Measurements from ENCODE around the gene HSPA12B.

Gene HSPA12B

GRCh38 chr20:3775457-3776108, 43.1 kb downstream of the HSPA12B start:
- no peak overlapping the region for H3K27ac ChIP-seq
- TF ChIP-seq CTCF (conservative IDR thresholded peaks at IDR 0.05), result no peak

DNA sequence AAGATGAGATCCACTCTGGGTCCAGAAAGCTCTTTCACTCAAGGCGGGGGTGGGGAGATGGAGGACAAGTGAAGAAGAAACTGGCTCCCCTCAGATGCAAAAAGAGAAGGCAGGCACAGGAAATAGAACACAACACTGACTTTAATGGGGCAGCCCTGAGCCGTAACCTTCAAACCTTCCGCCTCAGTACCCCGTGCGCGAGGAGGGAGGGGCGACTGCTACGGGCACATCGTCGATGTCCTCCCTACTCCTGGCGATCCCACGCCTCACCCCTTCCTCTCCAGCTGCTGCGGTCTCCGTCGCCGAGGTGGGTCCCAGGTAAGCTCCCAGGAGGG, 44.9 kb downstream of the HSPA12B start:
- TF ChIP-seq CTCF (conservative IDR thresholded peaks at IDR 0.05), result no peak
- H3K27ac ChIP-seq, result peak overlapping the region; percentile 67

GRCh38 chr20:3777716-3778629, 45.5 kb downstream of the HSPA12B start:
- peak overlapping the region; percentile 67 for H3K27ac ChIP-seq
- peak; percentile 19 for TF ChIP-seq CTCF (conservative IDR thresholded peaks at IDR 0.05)

GRCh38 chr20:3778976-3779375, 46.5 kb downstream of the HSPA12B start:
- TF ChIP-seq CTCF (conservative IDR thresholded peaks at IDR 0.05), result no peak
- no peak overlapping the region for H3K27ac ChIP-seq

DNA sequence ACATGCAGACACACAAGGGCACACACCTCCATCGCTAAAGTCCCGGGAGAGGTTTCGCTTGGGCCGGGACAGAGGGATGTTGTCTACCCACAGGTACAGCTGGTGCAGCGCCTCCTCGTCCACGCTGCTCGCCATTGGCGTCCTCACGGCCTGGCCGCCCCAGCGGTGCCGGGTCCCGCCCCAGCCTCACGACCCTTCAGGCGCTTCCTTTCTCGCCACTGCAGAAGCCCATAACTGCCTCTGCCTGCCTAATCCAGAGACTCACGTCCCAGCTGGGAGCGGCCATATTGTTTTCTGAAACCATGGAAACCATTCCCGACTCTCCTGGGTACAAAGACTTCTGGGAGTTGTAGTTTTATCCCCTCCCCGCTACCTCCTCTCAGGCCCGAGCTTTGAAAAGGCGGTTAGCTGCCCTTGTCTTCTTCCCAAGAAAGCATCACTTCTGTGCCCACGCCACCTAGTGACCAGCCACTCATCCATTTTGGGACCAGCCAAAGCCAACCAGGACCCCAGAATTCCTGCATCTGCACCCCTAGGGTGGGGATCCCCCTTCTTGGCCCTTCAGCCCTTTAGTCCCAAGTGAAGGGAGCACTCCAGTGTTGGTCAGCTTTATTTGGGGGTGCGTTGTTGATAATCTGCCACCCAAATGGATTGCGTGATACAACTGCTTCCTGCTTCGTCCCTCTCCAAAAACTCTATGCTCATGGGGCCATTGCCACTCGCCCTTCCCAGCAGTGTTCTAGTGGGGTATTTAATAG, 48.8 kb downstream of the HSPA12B start, which contains the start of gene SPEF1:
SPEF1 (minus strand) TSS at position 296 of the 758 bp plus-strand sequence; CDS start at position 135, 161 bp downstream.
- TF ChIP-seq CTCF (conservative IDR thresholded peaks at IDR 0.05), result peak; percentile 82
- no peak within 1 kb of the TSS; the same call in 1 of the 2 replicates for H3K27ac ChIP-seq

DNA sequence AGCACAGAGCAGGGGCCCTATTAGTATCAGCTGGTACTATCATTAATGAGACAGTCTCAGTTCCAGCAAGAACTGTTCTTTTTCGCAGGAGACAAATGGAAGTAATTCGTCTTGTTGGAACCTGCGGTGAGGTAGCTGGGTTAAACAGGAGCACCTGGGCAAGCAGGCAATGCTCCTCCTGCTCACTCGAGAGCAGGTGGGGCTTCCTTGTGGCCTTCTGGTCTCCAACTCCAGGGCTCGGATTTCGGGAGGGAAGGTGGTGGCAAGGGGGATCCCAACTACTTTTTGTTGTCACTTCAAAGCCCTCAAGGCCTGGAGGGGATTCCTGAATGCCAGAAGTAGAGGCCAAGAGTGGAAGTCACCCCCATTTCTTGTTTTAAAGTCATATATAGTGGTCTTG, 50.1 kb downstream of the HSPA12B start:
- peak overlapping the region; percentile 18 for H3K27ac ChIP-seq

More for the DNA sequence above, 50.1 kb downstream of the HSPA12B start:
- no peak for TF ChIP-seq CTCF (conservative IDR thresholded peaks at IDR 0.05)

All from VCaP (cell line).